ENCODE measurements around the gene NKAPL. TPM values are rescaled to one million over a fixed set of nuclear protein-coding genes. Genes with fewer than 3 reads are reported as not detected.
A peak's percentile ranks its signal among the peaks of the same experiment; 100 is the strongest.

Gene NKAPL
- total RNA-seq, 1 experiment from 2014 or later: not detected

GRCh38 chr6:28269492-28269891, 10.4 kb downstream of the NKAPL start (continued):
- TF ChIP-seq EZH2 (IDR thresholded peaks at IDR 0.05) (no peak), POLR2AphosphoS5 (IDR thresholded peaks at IDR 0.05; ENCODE audit: low read depth, low read length) (peak; percentile 38; the same call in 1 of the 2 replicates), FOSL1 (IDR thresholded peaks at IDR 0.05; ENCODE audit: low read depth) (peak; percentile 88), ATF3 (IDR thresholded peaks at IDR 0.05) (no peak), CEBPB (IDR thresholded peaks at IDR 0.05; ENCODE audit: low read depth) (no peak), RAD21 (IDR thresholded peaks at IDR 0.05; ENCODE audit: low read depth) (no peak), ZFX (IDR thresholded peaks at IDR 0.05) (no peak)

GRCh38 chr6:28274888-28275287, 15.8 kb downstream of the NKAPL start:
- H3K4me1 ChIP-seq (ENCODE audit: control insufficient read depth in 1 of 2, insufficient read depth in 2 of 2, low read length in 2 of 2): peaks cover 0 to 4% of the 10 kb centered on the region in 2 experiments; a peak in 3 of 4 replicates
- no peak overlapping the region for H3K4me2 ChIP-seq (ENCODE audit: low read length)
- H3K9me2 ChIP-seq (ENCODE audit: insufficient read depth): no peaks in the 10 kb centered on the region
- H3K79me2 ChIP-seq (ENCODE audit: insufficient read depth, low read length): peaks cover 4% of the 10 kb centered on the region; the same call in 1 of the 2 replicates
- H2AFZ ChIP-seq (ENCODE audit: low read depth, low read length, poor library complexity, severe bottlenecking): no peak overlapping the region
- BruUV-seq (replicated peaks): no TSS peak
- CTCF ChIA-PET: no interaction called here
- H3K27ac ChIP-seq (ENCODE audit: low read depth, low read length): no peak overlapping the region
- H3K9ac ChIP-seq (ENCODE audit: low read length): no peak overlapping the region
- ATAC-seq: no peak
- H3K27me3 ChIP-seq (ENCODE audit: insufficient read depth, low read length): no peaks in the 10 kb centered on the region
- no peak overlapping the region for H3K4me3 ChIP-seq (replicated peaks in 1 of 2; ENCODE audit: low read depth in 1 of 2, low read length in 2 of 2)
- no peaks in the 10 kb centered on the region for H3K9me3 ChIP-seq (ENCODE audit: control insufficient read depth in 1 of 2, insufficient read depth in 1 of 2, low read depth in 1 of 2, low read length in 2 of 2)
- no peak for DNase-seq (ENCODE audit: low read depth, low spot score)
- peaks cover 20 to 23% of the 10 kb centered on the region in 2 experiments; a peak in 2 of 4 replicates for H3K36me3 ChIP-seq (ENCODE audit: control insufficient read depth in 1 of 2, insufficient read depth in 2 of 2, low read length in 2 of 2)
- H4K20me1 ChIP-seq (ENCODE audit: insufficient read depth): no peaks in the 10 kb centered on the region
- RAD21 ChIA-PET (ENCODE audit: low non-redundant PET in 1 of 2, low total read pairs in 2 of 2, uncharacterized antibody in 2 of 2, unreplicated experiment in 2 of 2): no interaction called here
- POLR2A ChIA-PET: no interaction called here
- intact Hi-C loops (cut with micrococcal nuclease): no loop called here
- TF ChIP-seq ZFX (IDR thresholded peaks at IDR 0.05): no peak
- TF ChIP-seq POLR2A (IDR thresholded peaks at IDR 0.05; ENCODE audit: borderline replicate concordance, extremely low read depth, insufficient read depth, insufficient read length): no peak
- no peak for TF ChIP-seq EZH2 (IDR thresholded peaks at IDR 0.05)
- TF ChIP-seq REST (IDR thresholded peaks at IDR 0.05; ENCODE audit: low read depth): no peak
- no peak for TF ChIP-seq ATF3 (IDR thresholded peaks at IDR 0.05)
- no peak for TF ChIP-seq SP1 (IDR thresholded peaks at IDR 0.05; ENCODE audit: low read depth)
- no peak for TF ChIP-seq CBX3 (IDR thresholded peaks at IDR 0.05; ENCODE audit: low read depth)
- TF ChIP-seq JUND (IDR thresholded peaks at IDR 0.05): no peak
- no peak for TF ChIP-seq SIN3A (IDR thresholded peaks at IDR 0.05; ENCODE audit: low read depth)
- no peak for TF ChIP-seq EZH2phosphoT487 (IDR thresholded peaks at IDR 0.05; ENCODE audit: borderline replicate concordance)
- TF ChIP-seq RAD21 (IDR thresholded peaks at IDR 0.05; ENCODE audit: low read depth): no peak
- TF ChIP-seq SRF (IDR thresholded peaks at IDR 0.05; ENCODE audit: low read depth): no peak
- no peak for TF ChIP-seq POLR2AphosphoS5 (IDR thresholded peaks at IDR 0.05; ENCODE audit: low read depth, low read length)
- no peak for TF ChIP-seq YY1 (IDR thresholded peaks at IDR 0.05; ENCODE audit: extremely low read depth, insufficient replicate concordance, low read depth, low read length)

Measured in HCT116 (cell line).